ENCODE results near the gene KCNA5.

Gene KCNA5

GRCh38 chr12:5000658-5001385 lies 42.9 kb upstream of the KCNA5 start:
- TF ChIP-seq SIN3A (IDR thresholded peaks at IDR 0.05; ENCODE audit: borderline replicate concordance, insufficient read depth, low read length) (no peak), TAF1 (IDR thresholded peaks at IDR 0.05; ENCODE audit: borderline replicate concordance, insufficient read depth, low read length) (no peak)

- TF ChIP-seq POLR2AphosphoS5 (IDR thresholded peaks at IDR 0.05; ENCODE audit: low read depth, low read length) = no peak
- no peak for TF ChIP-seq TAF1 (IDR thresholded peaks at IDR 0.05; ENCODE audit: borderline replicate concordance, insufficient read depth, low read length)
- no peak for TF ChIP-seq REST (IDR thresholded peaks at IDR 0.05; ENCODE audit: insufficient read depth in 1 of 2, low read depth in 2 of 2, low read length in 2 of 2)
- no peak for TF ChIP-seq SIN3A (IDR thresholded peaks at IDR 0.05; ENCODE audit: borderline replicate concordance, insufficient read depth, low read length)
Observed at GRCh38 chr12:5003025-5003666, 40.5 kb upstream of the KCNA5 start.

DNA sequence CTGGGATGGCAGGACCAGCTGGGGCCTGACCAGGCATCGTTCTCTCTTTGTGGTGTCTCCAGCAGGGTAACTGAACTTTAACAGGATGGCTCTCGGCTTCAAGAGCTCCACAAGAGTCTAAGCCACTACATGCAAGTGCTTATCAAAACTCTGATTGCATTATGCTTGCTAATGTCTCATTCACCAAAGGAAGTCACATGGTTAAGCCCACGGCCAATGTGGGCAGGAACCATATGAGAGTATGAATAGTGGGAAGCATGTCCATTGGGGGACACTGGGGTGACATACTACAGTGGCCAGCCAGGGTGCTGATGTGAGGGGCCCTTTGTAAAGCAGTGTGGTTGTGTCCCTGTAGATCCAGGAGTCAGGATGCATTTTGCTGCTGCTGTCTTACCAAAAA lies 35.0 kb upstream of the KCNA5 start:
- TF ChIP-seq POLR2AphosphoS5 (IDR thresholded peaks at IDR 0.05; ENCODE audit: low read depth, low read length) (no peak), REST (IDR thresholded peaks at IDR 0.05; ENCODE audit: insufficient read depth in 1 of 2, low read depth in 2 of 2, low read length in 2 of 2) (no peak), SIN3A (IDR thresholded peaks at IDR 0.05; ENCODE audit: borderline replicate concordance, insufficient read depth, low read length) (no peak), FOXP2 (optimal IDR thresholded peaks at IDR 0.05; ENCODE audit: borderline replicate concordance, extremely low read depth, extremely low read length, insufficient read depth) (no peak), TAF1 (IDR thresholded peaks at IDR 0.05; ENCODE audit: borderline replicate concordance, insufficient read depth, low read length) (no peak)

DNA sequence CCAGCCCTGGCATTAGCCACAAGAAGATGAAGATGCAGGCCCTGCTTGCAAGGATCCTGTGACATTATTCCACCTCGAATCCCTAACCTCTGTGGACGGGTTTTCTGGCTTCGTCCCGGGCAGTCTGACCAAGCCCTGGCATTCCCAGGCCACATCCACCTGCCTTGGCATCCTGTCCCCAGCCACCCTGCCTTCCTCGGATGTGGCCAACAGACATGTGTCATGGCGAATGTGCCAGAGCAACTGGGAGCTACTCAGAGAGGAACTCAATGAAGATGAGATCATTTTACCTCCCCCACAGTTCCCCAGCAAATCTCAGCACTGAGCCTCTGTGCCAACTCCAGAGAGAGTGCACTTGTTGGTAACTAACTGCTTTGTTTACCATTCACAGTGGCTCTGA lies 33.5 kb upstream of the KCNA5 start:
- no peak for TF ChIP-seq POLR2AphosphoS5 (IDR thresholded peaks at IDR 0.05; ENCODE audit: low read depth, low read length)
- TF ChIP-seq SIN3A (IDR thresholded peaks at IDR 0.05; ENCODE audit: borderline replicate concordance, insufficient read depth, low read length) = no peak
- TF ChIP-seq REST (IDR thresholded peaks at IDR 0.05; ENCODE audit: insufficient read depth in 1 of 2, low read depth in 2 of 2, low read length in 2 of 2) = no peak
- TF ChIP-seq TAF1 (IDR thresholded peaks at IDR 0.05; ENCODE audit: borderline replicate concordance, insufficient read depth, low read length) = no peak
- TF ChIP-seq FOXP2 (optimal IDR thresholded peaks at IDR 0.05; ENCODE audit: borderline replicate concordance, extremely low read depth, extremely low read length, insufficient read depth) = no peak

DNA sequence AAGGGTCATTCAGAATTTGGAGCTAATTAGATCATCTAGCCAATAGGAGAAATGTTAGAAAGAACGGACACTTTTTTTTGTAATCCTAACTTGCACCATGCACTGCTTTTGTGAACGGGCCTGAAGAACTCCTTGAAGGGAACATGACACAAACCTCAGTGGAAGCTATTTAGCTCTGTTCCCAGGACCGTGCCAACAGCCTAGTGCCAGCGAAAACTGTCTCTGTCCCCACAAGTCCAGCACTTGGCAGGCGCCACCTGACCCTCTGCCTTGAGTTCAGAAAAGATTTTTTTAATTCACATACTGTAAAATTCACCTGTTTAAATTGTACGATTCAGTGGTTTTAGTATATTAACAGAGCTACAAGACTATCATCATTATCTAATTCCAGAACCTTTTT lies 31.3 kb upstream of the KCNA5 start:
- TF ChIP-seq POLR2AphosphoS5 (IDR thresholded peaks at IDR 0.05; ENCODE audit: low read depth, low read length) (no peak), REST (IDR thresholded peaks at IDR 0.05; ENCODE audit: insufficient read depth in 1 of 2, low read depth in 2 of 2, low read length in 2 of 2) (no peak), TAF1 (IDR thresholded peaks at IDR 0.05; ENCODE audit: borderline replicate concordance, insufficient read depth, low read length) (no peak), SIN3A (IDR thresholded peaks at IDR 0.05; ENCODE audit: borderline replicate concordance, insufficient read depth, low read length) (no peak), FOXP2 (optimal IDR thresholded peaks at IDR 0.05; ENCODE audit: borderline replicate concordance, extremely low read depth, extremely low read length, insufficient read depth) (no peak)
